ENCODE data around the gene KRTAP2-1.
"Not testable (repeated sequence)": the region's sequence is repeated elsewhere in the genome, so short reads cannot be mapped to it uniquely, and the experiment has no call there.

KRTAP2-1 gene

GRCh38 chr17:41012326-41013120, 34.6 kb downstream of the KRTAP2-1 start:
- DNase-seq (ENCODE audit: low spot score): no peak

DNA sequence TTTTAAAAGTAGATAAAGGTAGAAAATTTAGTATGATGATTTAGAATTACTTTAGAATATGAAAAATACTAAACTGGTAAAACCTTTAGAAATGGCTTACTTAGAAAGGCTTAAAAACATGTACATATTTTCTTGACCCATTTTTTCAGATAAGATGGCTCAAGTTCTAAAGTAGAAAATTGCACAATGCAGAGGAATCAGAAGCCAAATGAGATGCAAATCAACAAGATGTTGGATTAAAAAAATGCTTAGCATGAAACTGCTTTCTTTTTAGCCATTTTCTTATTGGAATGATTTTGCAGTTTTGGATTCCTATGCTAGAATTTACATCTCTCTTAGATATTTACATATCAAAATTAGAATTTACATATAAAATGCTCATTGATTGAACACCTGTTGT, 36.7 kb downstream of the KRTAP2-1 start:
- no peak for DNase-seq (ENCODE audit: low spot score)

DNA sequence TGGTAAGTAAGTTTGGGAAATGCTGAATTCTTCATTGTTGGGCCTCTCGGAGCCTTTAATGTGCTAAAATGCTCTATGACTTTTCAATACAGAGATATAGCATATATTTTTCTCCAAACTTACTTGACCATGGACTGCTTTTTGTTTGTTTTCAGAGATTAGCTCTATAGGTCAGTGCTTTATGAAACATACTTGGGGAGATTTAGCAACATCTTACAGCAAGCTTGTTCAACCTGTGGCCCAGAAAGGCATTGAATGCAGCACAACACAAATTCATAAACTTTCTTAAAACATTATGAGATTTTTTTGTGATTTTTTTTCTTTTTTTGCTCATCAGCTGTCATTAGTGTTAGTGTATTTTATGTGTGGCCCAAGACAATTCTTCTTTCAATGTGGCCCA, 37.2 kb downstream of the KRTAP2-1 start:
- no peak for DNase-seq (ENCODE audit: low spot score)

- no peak for DNase-seq (ENCODE audit: low spot score)
Measured at GRCh38 chr17:41009301-41009760, 37.8 kb downstream of the KRTAP2-1 start.

- DNase-seq (ENCODE audit: low spot score): no peak
Measured at GRCh38 chr17:41008811-41009210, 38.3 kb downstream of the KRTAP2-1 start, which contains the start of gene KRTAP3-1. KRTAP3-1 (minus strand) TSS chr17:41009128; CDS start chr17:41009074, 54 bp downstream.

- no peak for DNase-seq (ENCODE audit: low spot score)
Measured at GRCh38 chr17:41004397-41004796, 42.7 kb downstream of the KRTAP2-1 start.

- DNase-seq (ENCODE audit: low spot score): no peak
Measured at GRCh38 chr17:41003926-41004325, 43.2 kb downstream of the KRTAP2-1 start.

GRCh38 chr17:41002814-41003213, 44.3 kb downstream of the KRTAP2-1 start:
- no peak for DNase-seq (ENCODE audit: low spot score)

- no peak for DNase-seq (ENCODE audit: low spot score)
Measured at GRCh38 chr17:41001795-41002194, 45.3 kb downstream of the KRTAP2-1 start.

DNA sequence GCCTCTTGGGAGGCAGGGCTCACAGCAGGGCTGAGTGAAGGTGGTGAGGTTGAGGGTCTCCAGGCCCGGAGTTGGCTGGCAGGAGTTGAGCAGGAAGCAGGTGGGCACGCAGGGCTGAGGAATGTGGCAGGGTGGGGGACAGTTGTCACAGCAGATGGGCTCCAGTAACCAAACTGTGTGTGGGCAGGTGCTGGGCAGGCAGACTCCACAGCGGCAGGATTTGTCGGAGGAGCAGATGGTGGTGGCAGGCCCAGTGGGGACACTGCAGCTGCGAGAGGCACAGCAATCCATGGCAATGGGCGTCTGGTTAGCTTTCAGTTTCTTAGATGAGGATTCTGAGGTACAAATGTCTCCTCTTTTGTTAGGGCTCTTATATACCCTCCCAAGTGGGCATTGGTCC, 47.6 kb downstream of the KRTAP2-1 start, which contains the start of gene KRTAP3-2:
Gene KRTAP3-2 (minus strand): TSS at position 344 of the 400 bp plus-strand sequence. CDS start 53 bp downstream, at position 291.
- not testable (repeated sequence) for DNase-seq (ENCODE audit: low spot score)

DNA sequence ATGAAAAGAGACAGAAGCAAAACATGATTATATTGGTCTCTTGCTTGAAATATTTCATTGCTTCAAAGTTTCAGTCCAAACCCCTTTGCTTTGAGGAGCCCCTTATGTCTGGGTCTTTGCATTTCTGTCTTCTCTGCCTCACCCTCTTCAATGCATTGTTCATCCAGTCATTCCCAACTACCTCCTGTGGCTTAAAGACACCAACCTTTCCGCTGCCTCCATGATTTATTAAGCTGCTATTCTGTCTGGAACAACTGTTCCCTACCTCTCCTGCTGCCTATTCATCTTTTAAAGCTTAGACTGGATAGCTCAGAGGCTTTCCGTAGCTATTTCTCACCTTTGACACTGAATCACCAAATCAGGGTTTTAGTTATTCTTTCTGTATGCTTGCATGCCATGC, 49.8 kb downstream of the KRTAP2-1 start:
- no peak for DNase-seq (ENCODE audit: low spot score)

GRCh38 chr17:40996829-40997228, 50.3 kb downstream of the KRTAP2-1 start:
- DNase-seq (ENCODE audit: low spot score): no peak

All from activated CD4-positive, alpha-beta T cell treated with anti-CD3 and anti-CD28 coated beads, Interleukin-2, Interleukin-4, amounts not matched to agents 100 ng/mL and 50 ng/mL, durations not matched to agents 16 hours and 8 hours (primary cell).